Upper lobe of left lung (tissue), 4 donors: ENCODE measurements around the gene ANKRD36B.
"Not testable (repeated sequence)": the region's sequence is repeated elsewhere in the genome, so short reads cannot be mapped to it uniquely, and the experiment has no call there.

Experiments
- CTCF ChIP-seq, 6 experiments: fragments of 450-650 bp in 4 of 6; fragments of 200-600 bp in 2 of 6; sonication (generic) in 2 of 6; IDR thresholded peaks; one replicate each; pipeline ENCODE4 v1.5.1; 2016 to 2019; ENCODE audit warnings: antibody characterized with exemption in 6 of 6
- EP300 ChIP-seq, 4 donors: sonication (generic); formaldehyde crosslinking; IDR thresholded peaks; one replicate each; pipeline ENCODE4 v1.5.1; 2017; ENCODE audit warnings: antibody characterized with exemption in 4 of 4, control low read depth in 2 of 4
- POLR2A ChIP-seq, 4 donors: fragments of 450-650 bp; IDR thresholded peaks; one replicate each; pipeline ENCODE4 v1.5.1; 2016 to 2017; ENCODE audit warnings: antibody characterized with exemption in 4 of 4, mild to moderate bottlenecking in 2 of 4
- POLR2AphosphoS5 ChIP-seq, 2 donors: sonication (generic); formaldehyde crosslinking; IDR thresholded peaks; one replicate each; pipeline ENCODE4 v1.5.1; 2017; ENCODE audit warnings: antibody characterized with exemption in 2 of 2

DNA sequence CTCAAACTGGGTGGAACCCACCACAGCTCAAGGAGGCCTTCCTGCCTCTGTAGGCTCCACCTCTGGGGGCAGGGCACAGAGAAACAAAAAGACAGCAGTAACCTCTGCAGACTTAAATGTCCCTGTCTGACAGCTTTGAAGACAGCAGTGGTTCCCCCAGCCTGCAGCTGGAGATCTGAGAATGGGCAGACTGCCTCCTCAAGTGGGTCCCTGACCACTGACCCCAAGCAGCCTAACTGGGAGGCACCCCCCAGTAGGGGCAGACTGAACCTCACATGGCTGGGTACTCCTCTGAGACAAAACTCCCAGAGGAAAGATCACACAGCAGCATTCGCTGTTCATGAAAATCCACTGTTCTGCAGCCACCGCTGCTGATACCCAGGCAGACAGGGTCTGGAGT lies 63.8 kb downstream of the ANKRD36B start:
- TF ChIP-seq CTCF, EP300, POLR2A, POLR2AphosphoS5 (IDR thresholded peaks at IDR 0.05): not testable (repeated sequence)
